Measurements from ENCODE around the gene PNMA6E. TPM values are rescaled to one million over a fixed set of nuclear protein-coding genes. Genes with fewer than 3 reads are reported as not detected.

The PNMA6E gene
- total and polyA plus RNA-seq, 2 donors (not counting 3 experiments of a cell fraction or from before 2014, with no cell fraction given): not detected

DNA sequence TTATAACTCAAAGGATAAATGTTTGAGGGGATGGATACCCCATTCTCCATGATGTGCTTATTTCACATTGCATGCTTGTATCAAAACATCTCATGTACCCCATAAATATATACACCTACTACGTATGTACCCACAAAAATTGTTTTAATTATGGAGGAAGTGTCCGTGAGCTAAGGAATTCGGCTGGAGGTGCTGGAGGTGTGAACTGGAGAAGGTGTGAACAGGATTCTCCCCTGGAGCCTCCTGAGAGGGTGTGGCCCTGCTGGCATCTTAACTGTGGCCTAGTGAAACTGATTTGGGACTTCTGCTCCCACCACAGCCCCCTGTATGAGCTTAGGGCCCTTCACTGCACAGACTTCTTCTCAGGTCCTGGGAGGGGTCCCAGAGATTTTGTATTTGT, 23.4 kb downstream of the PNMA6E start:
- BruUV-seq (replicated peaks): no TSS peak
- no peak overlapping the region for H3K4me3 ChIP-seq (replicated peaks in 1 of 3; ENCODE audit: insufficient read depth in 1 of 3, low read depth in 1 of 3, low read length in 3 of 3)
- TF ChIP-seq, protein P1, sequence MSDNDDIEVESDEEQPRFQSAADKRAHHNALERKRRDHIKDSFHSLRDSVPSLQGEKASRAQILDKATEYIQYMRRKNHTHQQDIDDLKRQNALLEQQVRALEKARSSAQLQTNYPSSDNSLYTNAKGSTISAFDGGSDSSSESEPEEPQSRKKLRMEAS (IDR thresholded peaks at IDR 0.05; ENCODE audit: insufficient read depth, insufficient read length): no peak
- TF ChIP-seq POLR2A (IDR thresholded peaks at IDR 0.05; ENCODE audit: low read depth, low read length) (no peak), EZH2 (IDR thresholded peaks at IDR 0.05; ENCODE audit: borderline replicate concordance, low read depth, low read length, severe bottlenecking) (no peak)
- TF ChIP-seq, protein P2, sequence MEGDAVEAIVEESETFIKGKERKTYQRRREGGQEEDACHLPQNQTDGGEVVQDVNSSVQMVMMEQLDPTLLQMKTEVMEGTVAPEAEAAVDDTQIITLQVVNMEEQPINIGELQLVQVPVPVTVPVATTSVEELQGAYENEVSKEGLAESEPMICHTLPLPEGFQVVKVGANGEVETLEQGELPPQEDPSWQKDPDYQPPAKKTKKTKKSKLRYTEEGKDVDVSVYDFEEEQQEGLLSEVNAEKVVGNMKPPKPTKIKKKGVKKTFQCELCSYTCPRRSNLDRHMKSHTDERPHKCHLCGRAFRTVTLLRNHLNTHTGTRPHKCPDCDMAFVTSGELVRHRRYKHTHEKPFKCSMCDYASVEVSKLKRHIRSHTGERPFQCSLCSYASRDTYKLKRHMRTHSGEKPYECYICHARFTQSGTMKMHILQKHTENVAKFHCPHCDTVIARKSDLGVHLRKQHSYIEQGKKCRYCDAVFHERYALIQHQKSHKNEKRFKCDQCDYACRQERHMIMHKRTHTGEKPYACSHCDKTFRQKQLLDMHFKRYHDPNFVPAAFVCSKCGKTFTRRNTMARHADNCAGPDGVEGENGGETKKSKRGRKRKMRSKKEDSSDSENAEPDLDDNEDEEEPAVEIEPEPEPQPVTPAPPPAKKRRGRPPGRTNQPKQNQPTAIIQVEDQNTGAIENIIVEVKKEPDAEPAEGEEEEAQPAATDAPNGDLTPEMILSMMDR (IDR thresholded peaks at IDR 0.05; ENCODE audit: extremely low read depth in 1 of 2, insufficient read depth in 1 of 2, low read depth in 1 of 2, low read length in 2 of 2): no peak
- dilution Hi-C loops (cut with MboI; ENCODE audit: extremely low pct_ligation_motif_present, low sequenced_read_pairs) (no loop called here), intact Hi-C loops (cut with micrococcal nuclease) (no loop called here)
- ChIA-PET POLR2A (no interaction called here), CTCF (no interaction called here)
- H3K9me3 ChIP-seq (replicated peaks; ENCODE audit: control insufficient read depth, insufficient read depth, low read length): no peaks in the 10 kb centered on the region
- H3K79me2 ChIP-seq (ENCODE audit: control insufficient read depth, insufficient read depth, low read length): no peaks in the 10 kb centered on the region
- H3K9me1 ChIP-seq (replicated peaks; ENCODE audit: control insufficient read depth, extremely low read depth, insufficient read depth, low read length): no peaks in the 10 kb centered on the region
- DNase-seq (ENCODE audit: low read depth, low spot score): no peak
- H3K4me2 ChIP-seq (ENCODE audit: insufficient read depth, low read length): no peak overlapping the region
- no peak for FAIRE-seq
- H4K20me1 ChIP-seq (replicated peaks; ENCODE audit: control insufficient read depth, extremely low read depth, insufficient read depth, low read length): no peaks in the 10 kb centered on the region
- H3K36me3 ChIP-seq (ENCODE audit: control insufficient read depth in 2 of 2, extremely low read depth in 1 of 2, insufficient read depth in 2 of 2, low read length in 2 of 2): no peaks in the 10 kb centered on the region
- no peak overlapping the region for H2AFZ ChIP-seq (ENCODE audit: low read depth, low read length)
- H3K27me3 ChIP-seq (ENCODE audit: control insufficient read depth in 2 of 2, insufficient read depth in 2 of 2, low read length in 2 of 2): peaks cover 0 to 2% of the 10 kb centered on the region in 2 experiments
- no peak overlapping the region for H3K27ac ChIP-seq (ENCODE audit: insufficient read depth, low read depth, low read length)
- H3K4me1 ChIP-seq (ENCODE audit: control insufficient read depth, extremely low read depth, insufficient read depth, low read length): no peaks in the 10 kb centered on the region
- no peak overlapping the region for H3K9ac ChIP-seq (replicated peaks; ENCODE audit: extremely low read depth, insufficient read depth, low read length)

DNA sequence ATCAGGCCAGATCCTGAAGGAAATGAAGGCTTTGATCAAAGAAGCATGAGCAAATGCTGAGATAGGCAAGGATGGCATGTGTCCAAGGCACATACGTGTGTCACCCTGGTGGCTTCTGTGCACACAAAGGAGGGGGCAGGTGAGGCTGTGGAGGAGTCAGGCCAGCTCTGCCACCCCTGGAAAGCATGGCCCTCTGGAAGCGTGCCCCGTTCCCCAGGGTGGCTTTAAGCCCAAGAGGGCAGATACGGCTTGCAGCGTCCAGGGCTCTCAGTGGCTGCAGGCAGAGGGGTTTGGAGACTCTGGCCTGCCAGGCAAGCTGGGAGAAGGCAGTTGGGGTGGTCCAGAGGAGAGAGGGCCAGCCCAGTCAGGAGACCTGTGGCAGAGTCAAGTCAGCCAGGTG, 25.6 kb downstream of the PNMA6E start:
- BruUV-seq (replicated peaks): no TSS peak
- intact Hi-C loops (cut with micrococcal nuclease): no loop called here
- no peak for DNase-seq (ENCODE audit: low read depth, low spot score)

More for the DNA sequence above, 25.6 kb downstream of the PNMA6E start:
- dilution Hi-C loops (cut with MboI; ENCODE audit: extremely low pct_ligation_motif_present, low sequenced_read_pairs): no loop called here
- Histone ChIP-seq H3K79me2 (ENCODE audit: control insufficient read depth, insufficient read depth, low read length) (no peaks in the 10 kb centered on the region), H2AFZ (ENCODE audit: low read depth, low read length) (no peak overlapping the region), H3K27me3 (ENCODE audit: control insufficient read depth in 2 of 2, insufficient read depth in 2 of 2, low read length in 2 of 2) (peaks cover 0 to 2% of the 10 kb centered on the region in 2 experiments), H3K9ac (replicated peaks; ENCODE audit: extremely low read depth, insufficient read depth, low read length) (no peak overlapping the region), H3K9me1 (replicated peaks; ENCODE audit: control insufficient read depth, extremely low read depth, insufficient read depth, low read length) (no peaks in the 10 kb centered on the region), H4K20me1 (replicated peaks; ENCODE audit: control insufficient read depth, extremely low read depth, insufficient read depth, low read length) (no peaks in the 10 kb centered on the region), H3K9me3 (replicated peaks; ENCODE audit: control insufficient read depth, insufficient read depth, low read length) (no peaks in the 10 kb centered on the region), H3K36me3 (ENCODE audit: control insufficient read depth in 2 of 2, extremely low read depth in 1 of 2, insufficient read depth in 2 of 2, low read length in 2 of 2) (no peaks in the 10 kb centered on the region), H3K27ac (ENCODE audit: insufficient read depth, low read depth, low read length) (no peak overlapping the region), H3K4me1 (ENCODE audit: control insufficient read depth, extremely low read depth, insufficient read depth, low read length) (no peaks in the 10 kb centered on the region), H3K4me3 (replicated peaks in 1 of 3; ENCODE audit: insufficient read depth in 1 of 3, low read depth in 1 of 3, low read length in 3 of 3) (no peak overlapping the region), H3K4me2 (ENCODE audit: insufficient read depth, low read length) (no peak overlapping the region)
- TF ChIP-seq, protein P1 (IDR thresholded peaks at IDR 0.05; ENCODE audit: insufficient read depth, insufficient read length): no peak
- TF ChIP-seq POLR2AphosphoS5 (IDR thresholded peaks at IDR 0.05; ENCODE audit: insufficient read depth, low read depth, low read length) (no peak), FOS (IDR thresholded peaks at IDR 0.05; ENCODE audit: borderline replicate concordance, insufficient read depth, low read length) (no peak)
- TF ChIP-seq, protein P2 (IDR thresholded peaks at IDR 0.05; ENCODE audit: extremely low read depth in 1 of 2, insufficient read depth in 1 of 2, low read depth in 1 of 2, low read length in 2 of 2): no peak
- POLR2A ChIA-PET: no interaction called here
- CTCF ChIA-PET: no interaction called here
- no peak for FAIRE-seq
